Epidermal melanocyte (primary cell): ENCODE results near the gene ARL3.
"Not testable (repeated sequence)": the region's sequence is repeated elsewhere in the genome, so short reads cannot be mapped to it uniquely, and the experiment has no call there.

Experiments
- DNase-seq: peaks from one replicate; pipeline ENCODE4 v3.0.0; 2011; ENCODE audit warnings: low spot score; ENCODE audit not compliant: insufficient read length

ARL3 gene

GRCh38 chr10:102673819-102674511 lies 40.2 kb downstream of the ARL3 start:
- peak; percentile 67 for DNase-seq

DNA sequence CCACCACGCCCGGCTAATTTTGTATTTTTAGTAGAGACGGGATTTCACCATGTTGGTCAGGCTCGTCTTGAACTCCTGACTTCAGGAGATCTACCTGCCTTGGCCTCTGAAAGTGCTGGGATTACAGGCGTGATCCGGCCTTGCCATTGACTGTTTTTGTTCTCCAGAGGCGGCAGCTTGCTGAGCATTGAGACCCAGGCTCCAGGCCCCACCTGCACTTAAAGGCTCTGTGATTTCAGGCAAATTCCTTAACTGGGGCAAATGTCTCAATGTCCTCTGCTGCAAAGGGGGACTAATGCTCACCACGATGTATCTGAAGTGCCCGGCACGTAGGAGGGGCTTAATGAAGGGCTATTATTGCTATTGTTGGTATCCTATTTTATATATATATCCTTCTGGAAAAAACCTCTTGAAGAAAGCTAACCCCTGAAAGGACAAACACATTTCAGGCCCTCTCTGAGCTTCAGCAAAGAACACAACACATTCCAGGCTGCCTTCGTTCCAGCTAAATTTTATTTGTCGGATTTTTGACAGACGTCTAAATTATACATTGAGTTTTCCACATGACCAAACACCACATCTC lies 40.9 kb downstream of the ARL3 start:
- no peak for DNase-seq

GRCh38 chr10:102670871-102671434 lies 43.2 kb downstream of the ARL3 start:
- no peak for DNase-seq

DNA sequence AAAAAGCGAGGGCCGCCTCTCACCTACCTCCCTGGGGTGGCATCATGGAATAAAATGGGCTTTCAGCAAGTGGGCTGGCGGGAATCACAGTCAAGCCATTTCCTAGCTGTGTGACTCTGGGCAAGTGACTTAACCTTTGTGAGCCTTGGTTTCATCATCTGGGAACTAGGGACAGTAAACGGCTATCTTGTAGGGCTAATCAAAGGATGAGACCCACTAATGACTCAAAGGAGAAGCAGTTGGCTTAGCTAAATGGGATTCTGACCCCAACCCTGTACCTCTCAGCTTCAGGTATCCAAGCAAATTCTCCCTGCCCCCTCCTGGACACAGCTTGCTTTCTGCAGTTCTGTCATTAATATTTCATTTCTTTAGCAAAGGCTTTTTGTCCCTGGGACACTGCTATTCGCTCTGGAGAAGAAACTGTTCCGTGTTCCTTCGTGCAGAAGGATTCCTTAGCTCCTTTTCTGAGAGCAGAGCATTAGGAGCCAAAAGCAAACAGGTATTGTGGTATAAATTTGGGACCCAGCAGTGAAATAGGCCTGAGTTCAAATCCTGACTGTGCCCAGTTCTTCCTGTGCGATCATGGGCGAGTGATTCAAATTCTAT lies 44.0 kb downstream of the ARL3 start:
- no peak for DNase-seq

- DNase-seq, result no peak
Observed at GRCh38 chr10:102669206-102670064, 44.8 kb downstream of the ARL3 start.

DNA sequence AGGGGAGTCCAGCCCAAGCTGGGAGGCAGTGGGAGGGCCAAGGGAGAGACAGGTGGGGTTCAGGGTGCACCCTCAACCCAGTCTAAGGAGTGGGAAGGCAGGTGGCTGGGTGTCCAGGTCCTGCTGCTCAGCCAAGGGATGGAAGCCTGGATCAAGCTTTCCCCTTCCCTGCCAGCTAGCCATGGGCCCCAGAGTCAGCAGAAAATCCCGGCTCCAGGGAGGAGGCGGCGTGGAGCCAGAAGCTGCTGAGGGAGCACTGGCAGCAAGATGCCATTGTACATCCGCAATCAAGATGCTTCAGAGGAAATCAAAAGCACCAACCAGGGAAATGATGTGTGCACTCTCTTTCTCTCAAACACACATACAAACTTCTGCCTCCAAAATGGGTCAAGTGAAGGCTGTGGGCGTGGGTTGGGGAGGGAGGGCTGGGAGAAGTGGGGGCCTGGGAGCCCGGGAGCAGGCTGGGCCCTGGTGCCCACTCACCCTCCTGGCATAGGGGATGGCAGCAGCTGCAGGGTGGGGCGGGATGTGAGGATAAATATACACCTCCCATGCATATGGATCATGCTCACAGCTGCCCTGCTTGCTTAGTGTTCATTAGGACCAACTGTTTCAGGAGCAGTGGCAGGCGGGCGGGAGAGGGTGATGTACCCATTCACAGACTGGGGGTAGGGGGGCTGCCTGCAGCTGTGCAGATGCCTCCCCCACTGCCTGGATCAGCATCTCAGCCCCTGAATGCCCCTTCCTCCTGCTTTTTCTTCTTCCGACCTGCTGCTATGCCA lies 45.7 kb downstream of the ARL3 start:
- DNase-seq, result no peak

DNA sequence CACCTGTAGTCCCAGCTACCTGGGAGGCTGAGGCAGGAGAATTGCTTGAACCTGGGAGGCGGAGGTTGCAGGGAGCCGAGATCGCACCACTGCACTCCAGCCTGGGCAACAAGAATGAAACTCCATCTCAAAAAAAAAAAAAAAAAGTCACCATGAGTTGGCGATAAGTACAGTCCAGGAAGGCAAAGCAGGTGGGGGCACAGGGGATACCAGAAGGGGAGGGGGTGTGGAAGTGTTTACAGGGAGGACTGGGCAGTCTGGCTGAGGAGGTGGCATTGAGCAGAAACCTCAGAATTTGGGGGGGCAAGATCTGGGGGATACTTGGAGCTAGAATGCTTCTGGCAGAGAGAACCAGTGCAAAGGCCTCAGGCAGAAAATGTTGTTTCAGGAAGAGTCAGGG lies 46.8 kb downstream of the ARL3 start:
- DNase-seq, result not testable (repeated sequence)

DNA sequence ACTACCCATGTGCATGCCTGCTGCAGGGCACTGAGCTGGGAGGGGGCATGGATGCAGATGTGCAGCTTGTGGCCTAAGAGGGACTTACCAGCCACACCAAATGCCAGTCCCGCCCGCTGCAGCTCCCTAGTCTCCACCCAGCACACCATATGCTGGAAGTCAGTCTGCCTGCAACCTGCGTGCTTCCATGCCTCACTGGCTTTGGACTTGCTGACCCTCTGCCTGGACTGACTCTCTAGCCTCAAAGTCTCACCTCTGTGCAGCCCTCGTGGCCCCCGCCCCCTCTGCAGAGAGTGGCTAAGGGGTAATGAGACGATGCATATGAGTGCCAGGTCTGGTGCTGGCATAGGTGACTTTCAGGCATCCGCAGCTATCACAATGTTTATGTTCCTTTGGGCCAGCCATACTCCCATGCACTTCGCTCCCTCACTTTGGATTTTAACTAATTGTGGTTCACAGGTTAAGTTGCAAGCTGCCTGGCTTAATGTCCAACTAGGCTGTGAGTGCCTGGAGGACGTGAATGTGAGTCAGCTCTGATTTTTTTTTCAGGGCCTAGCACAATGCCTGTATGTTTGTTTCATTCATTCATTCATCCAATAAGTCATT lies 48.2 kb downstream of the ARL3 start:
- no peak for DNase-seq

- no peak for DNase-seq
Observed at GRCh38 chr10:102661658-102662028, 52.6 kb downstream of the ARL3 start.

DNA sequence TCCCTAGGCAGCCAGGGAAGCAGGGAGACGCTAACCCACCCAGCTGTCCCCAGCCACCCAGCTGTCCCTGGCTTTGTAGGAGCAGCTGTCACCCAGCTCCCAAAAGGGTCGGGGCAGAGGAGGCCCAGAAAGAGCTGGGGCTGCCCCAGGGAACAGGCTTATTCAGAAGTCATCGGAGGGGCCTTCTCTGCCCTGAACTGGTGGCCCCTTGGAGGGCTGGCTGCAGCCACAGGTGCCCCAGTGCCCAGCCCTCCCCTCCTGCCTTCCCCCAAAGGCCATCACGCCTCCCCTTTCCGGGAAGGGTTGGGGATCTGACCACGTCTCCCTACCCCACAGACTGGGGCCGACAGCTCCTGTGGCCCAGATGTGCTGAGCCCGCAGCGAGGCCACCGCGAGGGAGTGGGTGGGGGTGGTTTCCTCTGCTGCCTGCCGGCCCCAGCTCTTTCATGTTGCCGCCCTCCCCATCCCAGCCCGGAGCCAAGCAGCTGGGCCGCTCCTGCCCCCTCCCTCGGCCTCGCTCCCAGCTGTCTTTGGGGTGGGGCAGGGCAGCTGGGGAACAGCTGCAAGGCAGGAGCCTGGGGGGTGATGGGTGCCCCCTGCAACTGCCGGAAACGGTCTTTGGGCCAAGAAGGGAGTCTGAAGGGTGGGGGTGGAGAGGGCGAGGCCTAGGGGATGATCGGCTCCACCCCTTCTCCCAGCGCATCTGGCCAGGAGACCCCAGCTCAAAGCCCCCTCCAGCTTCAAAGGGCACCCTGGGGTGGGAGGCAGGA lies 53.1 kb downstream of the ARL3 start:
- peak; percentile 83 for DNase-seq

DNA sequence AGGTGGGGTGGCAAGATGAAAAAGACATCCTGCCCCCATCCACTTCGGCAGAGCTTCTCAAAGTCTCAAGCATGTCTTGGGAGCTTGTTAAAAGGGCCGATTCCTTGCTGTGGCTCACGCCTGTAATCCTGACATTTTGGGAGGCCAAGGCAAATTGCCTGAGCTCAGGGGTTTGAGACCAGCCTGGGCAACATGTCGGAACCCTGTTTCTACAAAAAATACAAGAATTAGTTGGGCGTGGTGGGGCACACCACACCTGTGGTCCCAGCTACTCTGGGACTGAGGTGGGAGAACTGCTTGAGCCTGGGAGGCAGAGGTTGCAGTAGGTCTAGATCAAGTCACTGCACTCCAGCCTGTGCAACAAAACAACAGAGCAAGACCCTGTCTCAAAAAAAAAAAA lies 55.4 kb downstream of the ARL3 start:
- DNase-seq, result no peak

DNA sequence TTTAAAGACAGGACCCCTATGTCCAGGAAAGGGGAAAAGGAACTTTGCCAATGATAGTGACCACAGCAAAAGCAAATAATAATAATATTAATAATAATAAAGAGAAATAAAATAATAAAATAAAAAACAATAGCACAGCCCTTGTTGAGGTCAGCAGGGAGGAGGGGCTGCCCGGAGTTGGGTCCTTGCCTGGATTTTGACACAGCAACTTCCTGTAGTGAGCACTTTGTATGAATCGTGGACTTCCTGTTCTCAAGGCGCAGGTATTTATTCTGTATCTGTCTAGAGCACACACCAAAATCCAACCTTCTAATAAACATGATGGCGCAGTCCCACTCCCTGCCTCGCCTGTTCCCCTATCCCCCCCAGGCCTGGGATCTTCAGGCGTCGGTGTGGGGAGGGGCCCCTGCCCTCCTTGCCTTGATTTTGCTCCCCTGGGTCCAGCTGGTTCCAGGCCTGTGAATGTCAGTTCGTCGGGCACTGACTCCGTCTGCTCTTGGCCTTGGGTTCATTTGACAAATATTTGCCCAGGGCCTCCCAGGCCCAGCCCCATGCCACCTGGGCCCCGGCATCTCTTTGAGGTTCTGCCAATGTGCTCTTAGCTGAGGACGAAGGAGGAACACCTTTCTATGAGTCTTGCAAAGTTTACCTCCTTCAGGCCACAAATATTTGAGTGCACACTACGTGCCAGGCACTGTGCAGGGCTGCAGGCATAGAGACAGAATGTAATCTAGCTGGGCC lies 56.0 kb downstream of the ARL3 start:
- DNase-seq, result no peak

DNA sequence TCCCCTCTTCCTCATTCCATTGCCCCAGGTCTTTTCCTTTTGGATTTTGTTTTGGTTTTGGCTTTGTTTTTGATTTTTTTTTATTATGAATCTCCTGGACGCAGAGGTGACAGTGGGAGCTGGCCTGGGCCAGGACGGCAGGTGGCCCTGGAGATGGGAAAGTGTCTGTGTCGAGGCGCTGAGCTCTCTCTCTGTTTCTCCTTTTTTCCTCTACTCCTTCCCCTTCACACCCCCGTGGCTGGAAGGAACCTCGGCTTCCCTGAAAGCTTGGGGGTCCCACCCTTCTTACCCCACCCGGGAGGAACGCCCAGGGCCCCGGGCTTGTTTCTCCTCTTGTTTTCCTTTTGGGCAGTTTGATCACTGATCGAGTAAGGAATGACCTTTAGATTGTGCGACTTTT lies 56.7 kb downstream of the ARL3 start:
- peak; percentile 14 for DNase-seq

DNA sequence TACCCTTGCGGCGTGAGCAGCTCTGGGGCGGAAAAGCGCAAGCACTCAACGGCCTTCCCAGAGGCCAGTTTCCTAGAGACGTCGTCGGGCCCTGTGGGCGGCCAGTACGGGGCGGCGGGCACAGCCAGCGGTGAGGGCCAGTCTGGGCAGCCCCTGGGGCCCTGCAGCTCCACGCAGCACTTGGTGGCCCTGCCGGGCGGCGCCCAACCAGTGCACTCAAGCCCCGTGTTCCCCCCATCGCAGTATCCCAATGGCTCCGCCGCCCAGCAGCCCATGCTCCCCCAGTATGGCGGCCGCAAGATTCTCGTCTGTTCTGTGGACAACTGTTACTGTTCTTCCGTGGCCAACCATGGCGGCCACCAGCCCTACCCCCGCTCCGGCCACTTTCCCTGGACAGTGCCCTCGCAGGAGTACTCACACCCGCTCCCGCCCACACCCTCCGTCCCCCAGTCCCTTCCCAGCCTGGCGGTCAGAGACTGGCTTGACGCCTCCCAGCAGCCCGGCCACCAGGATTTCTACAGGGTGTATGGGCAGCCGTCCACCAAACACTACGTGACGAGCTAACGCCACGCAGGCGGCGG lies 57.3 kb downstream of the ARL3 start:
- DNase-seq, result no peak

DNA sequence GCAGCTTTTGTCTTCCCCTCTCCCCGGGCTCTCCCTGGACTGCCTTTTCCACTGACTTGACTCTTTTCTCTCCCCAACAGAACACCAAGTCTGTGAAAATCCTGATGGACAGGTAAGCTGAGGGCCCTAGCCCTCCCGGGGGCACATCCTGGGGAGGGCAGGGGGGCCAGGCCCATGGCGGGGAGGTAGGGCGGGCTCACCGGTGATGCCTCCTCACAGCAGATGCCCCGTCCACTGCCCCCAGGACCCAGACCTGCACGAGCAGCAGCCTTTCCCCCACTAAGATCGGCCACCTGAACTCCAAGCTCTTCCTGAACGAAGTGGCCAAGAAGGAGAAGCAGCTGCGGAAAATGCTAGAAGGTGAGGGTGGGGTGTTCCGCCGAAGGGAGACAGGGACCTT lies 58.2 kb downstream of the ARL3 start:
- no peak for DNase-seq

DNA sequence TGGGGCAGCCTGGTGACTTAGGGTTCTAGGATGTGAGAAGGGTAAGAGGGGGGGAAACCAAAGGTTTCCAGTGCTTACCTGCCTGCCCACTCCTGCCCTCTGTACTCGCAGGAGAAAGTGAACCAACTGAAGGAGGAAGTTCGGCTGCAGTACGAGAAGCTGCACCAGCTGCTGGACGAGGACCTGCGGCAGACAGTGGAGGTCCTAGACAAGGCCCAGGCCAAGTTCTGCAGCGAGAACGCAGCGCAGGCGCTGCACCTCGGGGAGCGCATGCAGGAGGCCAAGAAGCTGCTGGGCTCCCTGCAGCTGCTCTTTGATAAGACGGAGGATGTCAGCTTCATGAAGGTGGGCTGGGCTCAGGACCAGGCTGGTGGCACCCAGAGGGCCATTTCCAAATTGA lies 59.2 kb downstream of the ARL3 start:
- peak; percentile 10 for DNase-seq

GRCh38 chr10:102654566-102654965 lies 59.6 kb downstream of the ARL3 start:
- DNase-seq, result peak; percentile 3

GRCh38 chr10:102653060-102653459 lies 61.1 kb downstream of the ARL3 start:
- peak; percentile 15 for DNase-seq
